K562 (cell line): Measurements from ENCODE around the gene GMEB2. TPM values are rescaled to one million over a fixed set of nuclear protein-coding genes. Genes with fewer than 3 reads are reported as not detected.

Source experiments
- BACH1 ChIP-seq: fragments of 200-800 bp; sonication (Bioruptor generic); IDR thresholded peaks from 2 replicates; pipeline ENCODE4 v1.6.1; 2016; ENCODE audit warnings: missing genetic modification characterization, missing compliant biosample characterization
- CBX8 ChIP-seq: fragments of 200-600 bp; sonication (generic); IDR thresholded peaks from 2 replicates; pipeline ENCODE4 v1.6.1; 2012; ENCODE audit warnings: borderline replicate concordance, mixed run types, low read depth, mild to moderate bottlenecking, moderate library complexity, mixed read lengths, low read length, control low read depth, inconsistent platforms; ENCODE audit not compliant: poor library complexity, severe bottlenecking; ENCODE audit errors: extremely low read depth
- COPS2 ChIP-seq: fragments of 450-650 bp; conservative IDR thresholded peaks from 2 replicates; pipeline ENCODE4 v1.6.1; 2016; ENCODE audit warnings: mild to moderate bottlenecking, moderate library complexity
- CSDE1 ChIP-seq, 2 experiments: fragments of 450-650 bp; IDR thresholded peaks; 2 replicates each; pipeline ENCODE4 v1.6.1; 2016; ENCODE audit warnings: mild to moderate bottlenecking in 1 of 2
- DLX4 ChIP-seq: fragments of 250-450 bp; sonication (Bioruptor Pico); IDR thresholded peaks from 2 replicates; pipeline ENCODE4 v1.6.1; 2021; ENCODE audit warnings: mild to moderate bottlenecking
- HNRNPLL ChIP-seq: fragments of 200-400 bp; formaldehyde crosslinking; IDR thresholded peaks from 2 replicates; pipeline ENCODE4 v1.6.1; 2017; ENCODE audit warnings: low read length, low read depth, mild to moderate bottlenecking; ENCODE audit not compliant: poor library complexity, severe bottlenecking
- KAT7 ChIP-seq: sonication (generic); formaldehyde crosslinking; IDR thresholded peaks from 2 replicates; pipeline ENCODE4 v1.8.0; 2022; ENCODE audit warnings: missing genetic modification reagents, mild to moderate bottlenecking, borderline replicate concordance
- NR2C1 ChIP-seq, 2 experiments: fragments of 450-650 bp; IDR thresholded peaks; 2 replicates each; pipeline ENCODE4 v1.6.1; 2017; ENCODE audit warnings: mild to moderate bottlenecking in 2 of 2, antibody characterized with exemption in 1 of 2, inconsistent platforms in 1 of 2, missing compliant biosample characterization in 1 of 2, missing genetic modification characterization in 1 of 2
- PRMT5 ChIP-seq: sonication (generic); formaldehyde crosslinking; IDR thresholded peaks from 2 replicates; pipeline ENCODE4 v1.5.0; 2020; ENCODE audit warnings: missing genetic modification reagents
- SREBF1 ChIP-seq: fragments of 150-350 bp; IDR thresholded peaks from 2 replicates; pipeline ENCODE4 v1.6.1; 2014; ENCODE audit warnings: antibody characterized with exemption, low read depth, low read length, borderline replicate concordance
- STAT5B ChIP-seq: fragments of 250-450 bp; sonication (Bioruptor Pico); IDR thresholded peaks from 2 replicates; pipeline ENCODE4 v1.8.0; 2021; ENCODE audit warnings: mild to moderate bottlenecking, inconsistent platforms
- TAF7 ChIP-seq: fragments of 450-650 bp; IDR thresholded peaks from 2 replicates; pipeline ENCODE4 v1.6.1; 2016; ENCODE audit warnings: missing genetic modification characterization, missing compliant biosample characterization
- TBP ChIP-seq: optimal IDR thresholded peaks from 2 replicates; pipeline ENCODE3; 2011; ENCODE audit warnings: low read depth, low read length, improper control_type of control experiment
- TCF7 ChIP-seq: sonication (generic); IDR thresholded peaks from 2 replicates; pipeline ENCODE4 v1.6.1; 2016; ENCODE audit warnings: antibody characterized with exemption, borderline replicate concordance
- THRB ChIP-seq: fragments of 450-650 bp; formaldehyde crosslinking; conservative IDR thresholded peaks from 2 replicates; pipeline ENCODE4 v1.4.0; 2022; ENCODE audit warnings: mild to moderate bottlenecking, missing genetic modification characterization
- ZNF12 ChIP-seq: sonication (generic); formaldehyde crosslinking; IDR thresholded peaks from 2 replicates; pipeline ENCODE4 v1.4.0; 2020; ENCODE audit warnings: mild to moderate bottlenecking, missing genetic modification reagents
- polyA plus RNA-seq, 8 experiments: library from polyadenylated mRNA; depleted of rRNA in 4 of 8; stranded (reverse) in 5 of 8; unstranded in 3 of 8; fragments of >200 nt; fragmentation: Nextera tagmentation in 2 of 8; fragmentation: Illumina TruSeq in 1 of 8; extraction: Ambion mirVana in 2 of 8; extraction: Trizol in 1 of 8; gene quantifications; 2 replicates each; pipeline versions ENCODE4 v1.2.1 to v1.2.3, GENCODE V29; 2011 to 2014; ENCODE audit warnings: inconsistent platforms in 1 of 8, missing spikeins in 1 of 8
- total RNA-seq, 7 experiments: library from RNA; depleted of rRNA in 6 of 7; stranded (reverse); fragments of >200 nt in 6 of 7; fragmentation: Illumina TruSeq in 2 of 7; extraction: Trizol in 2 of 7; gene quantifications; 2 replicates each; pipeline versions ENCODE4 v1.2.1 to v1.2.3, GENCODE V29; 2011 to 2021; ENCODE audit warnings: low replicate concordance in 1 of 7

The GMEB2 gene
- total and polyA plus RNA-seq, 9 of the 15 experiments (the other 6 are each of a cell fraction or from before 2014, with no cell fraction given) = 0.03 to 13.9 (median 6.3) TPM

- no peak for TF ChIP-seq DLX4 (CRISPR knock-in tag)
- TF ChIP-seq NR2C1 (IDR thresholded peaks at IDR 0.05) = no peak
- TF ChIP-seq NR2C1 (tag; IDR thresholded peaks at IDR 0.05) = no peak
- no peak for TF ChIP-seq BACH1 (tag)
- TF ChIP-seq TCF7 = no peak
- no peak for TF ChIP-seq THRB (CRISPR knock-in tag)
- no peak for TF ChIP-seq TAF7
- peak; percentile 67 for TF ChIP-seq TBP
- no peak for TF ChIP-seq COPS2
- TF ChIP-seq SREBF1 = no peak
- TF ChIP-seq PRMT5 (CRISPR knock-in tag) = no peak
- TF ChIP-seq CSDE1 (IDR thresholded peaks at IDR 0.05) = no peak
- TF ChIP-seq KAT7 = no peak
- TF ChIP-seq ZNF12 (CRISPR knock-in tag) = 0 out of 2 replicates have a peak, but pooled peaks have one; percentile 75
- TF ChIP-seq HNRNPLL = no peak
- TF ChIP-seq STAT5B (CRISPR knock-in tag) = no peak
- TF ChIP-seq CBX8 = no peak
Measured at GRCh38 chr20:63627129-63627750, 339 bp upstream of the GMEB2 start (continued).
